Trophoblast cell (in vitro differentiated cells and primary cell): Measurements from ENCODE around the gene RAB6B.
A peak's percentile ranks its signal among the peaks of the same experiment; 100 is the strongest.

ENCODE experiments used
- DNase-seq, 2 donors: peaks; one replicate each; pipeline ENCODE4 v3.0.0-alpha.2; 2016
- H2AFZ ChIP-seq: 2 replicates; pipeline ENCODE4 v1.6.1; 2013; ENCODE audit warnings: low read length, moderate library complexity, mild to moderate bottlenecking; ENCODE audit not compliant: insufficient read depth, poor library complexity
- H2AK5ac ChIP-seq: 2 replicates; pipeline ENCODE4 v1.6.1; 2013; ENCODE audit warnings: mild to moderate bottlenecking, low read length
- H2BK120ac ChIP-seq: 2 replicates; pipeline ENCODE4 v1.6.1; 2013; ENCODE audit warnings: low read length, mild to moderate bottlenecking, moderate library complexity; ENCODE audit not compliant: insufficient read depth, poor library complexity
- H2BK12ac ChIP-seq: 2 replicates; pipeline ENCODE4 v1.6.1; 2013; ENCODE audit warnings: mild to moderate bottlenecking, low read length, moderate library complexity
- H2BK5ac ChIP-seq: 2 replicates; pipeline ENCODE4 v1.6.1; 2013; ENCODE audit warnings: low read length, low read depth, moderate library complexity, mild to moderate bottlenecking; ENCODE audit not compliant: poor library complexity
- H3K14ac ChIP-seq: 2 replicates; pipeline ENCODE4 v1.6.1; 2013; ENCODE audit warnings: mild to moderate bottlenecking, low read length
- H3K18ac ChIP-seq: 2 replicates; pipeline ENCODE4 v1.6.1; 2013; ENCODE audit warnings: mild to moderate bottlenecking, low read length
- H3K23ac ChIP-seq: 2 replicates; pipeline ENCODE4 v1.6.1; 2013; ENCODE audit warnings: low read length
- H3K27ac ChIP-seq: 2 replicates; pipeline ENCODE4 v1.5.1; 2013; ENCODE audit warnings: low read depth, mild to moderate bottlenecking, inconsistent platforms, low read length, moderate library complexity
- H3K27me3 ChIP-seq: 2 replicates; pipeline ENCODE4 v1.6.1; 2013; ENCODE audit warnings: inconsistent platforms, mild to moderate bottlenecking, low read length, moderate library complexity; ENCODE audit not compliant: insufficient read depth
- H3K36me3 ChIP-seq, 2 experiments: 1 replicate in 1 of 2; 2 replicates in 1 of 2; pipeline ENCODE4 v1.6.1; 2013; ENCODE audit warnings: low read length in 2 of 2, mild to moderate bottlenecking in 2 of 2, moderate library complexity in 1 of 2; ENCODE audit not compliant: insufficient read depth in 2 of 2, control insufficient read depth in 1 of 2
- H3K4ac ChIP-seq: 2 replicates; pipeline ENCODE4 v1.6.1; 2013; ENCODE audit warnings: low read depth, mild to moderate bottlenecking, low read length, moderate library complexity
- H3K4me1 ChIP-seq, 2 experiments: 1 replicate in 1 of 2; 2 replicates in 1 of 2; pipeline ENCODE4 v1.6.1; 2013; ENCODE audit warnings: low read length in 2 of 2, mild to moderate bottlenecking in 2 of 2, moderate library complexity in 1 of 2; ENCODE audit not compliant: insufficient read depth in 2 of 2, control insufficient read depth in 1 of 2
- H3K4me2 ChIP-seq: 2 replicates; pipeline ENCODE4 v1.6.1; 2013; ENCODE audit warnings: inconsistent platforms, mild to moderate bottlenecking, low read length, moderate library complexity
- H3K4me3 ChIP-seq: 2 replicates; pipeline ENCODE4 v1.5.1; 2013; ENCODE audit warnings: mild to moderate bottlenecking, low read depth, low read length, inconsistent platforms
- H3K79me1 ChIP-seq: one replicate; pipeline ENCODE4 v1.6.1; 2013; ENCODE audit warnings: low read length
- H3K79me2 ChIP-seq: 2 replicates; pipeline ENCODE4 v1.6.1; 2013; ENCODE audit warnings: low read length, mild to moderate bottlenecking; ENCODE audit not compliant: control insufficient read depth, insufficient read depth, poor library complexity
- H3K9ac ChIP-seq: 2 replicates; pipeline ENCODE4 v1.6.1; 2013; ENCODE audit warnings: mild to moderate bottlenecking, low read length
- H3K9me3 ChIP-seq: 2 replicates; pipeline ENCODE4 v1.6.1; 2013; ENCODE audit warnings: low read depth, mild to moderate bottlenecking, control low read depth, inconsistent platforms, low read length; ENCODE audit not compliant: insufficient read depth
- H4K12ac ChIP-seq: 2 replicates; pipeline ENCODE4 v1.6.1; 2013; ENCODE audit warnings: low read depth, mild to moderate bottlenecking, low read length, moderate library complexity
- H4K8ac ChIP-seq: 2 replicates; pipeline ENCODE4 v1.6.1; 2013; ENCODE audit warnings: low read depth, mild to moderate bottlenecking, low read length, moderate library complexity
- H4K91ac ChIP-seq: one replicate; pipeline ENCODE4 v1.6.1; 2013; ENCODE audit warnings: low read depth, mild to moderate bottlenecking, low read length, moderate library complexity
- WGBS: extraction: QIAGEN DNeasy Blood & Tissue Kit; methylation state at CpG from one replicate; pipeline ENCODE4 v1.1.7; 2013; ENCODE audit warnings: missing lambda C conversion rate; ENCODE audit not compliant: insufficient read length, insufficient coverage; ENCODE audit errors: extremely low coverage; 5-methylcytosine and 5-hydroxymethylcytosine counted together

The RAB6B gene

GRCh38 chr3:133833267-133833666 lies 62.4 kb downstream of the RAB6B start:
- no CpG with 5 or more reads among the region's 5 CpGs for WGBS
- Histone ChIP-seq H3K18ac (no peak overlapping the region), H2AFZ (no peak overlapping the region), H3K4ac (no peak overlapping the region), H3K79me1 (no peaks in the 10 kb centered on the region), H2BK12ac (no peak overlapping the region), H2BK120ac (no peak overlapping the region), H4K8ac (no peak overlapping the region), H2BK5ac (no peak overlapping the region), H4K91ac (no peak overlapping the region), H3K9me3 (peaks cover 5% of the 10 kb centered on the region), H3K4me2 (no peak overlapping the region), H3K14ac (no peak overlapping the region), H3K23ac (no peak overlapping the region), H4K12ac (no peak overlapping the region), H3K9ac (no peak overlapping the region), H3K4me1 (no peaks in the 10 kb centered on the region), H3K4me3 (no peak overlapping the region), H3K36me3 (no peaks in the 10 kb centered on the region), H2AK5ac (no peak overlapping the region), H3K27ac (no peak overlapping the region), H3K79me2 (no peaks in the 10 kb centered on the region), H3K27me3 (no peaks in the 10 kb centered on the region)
- no peak for DNase-seq

GRCh38 chr3:133832802-133833144 lies 62.9 kb downstream of the RAB6B start:
- peak; percentile 35 to 66 for DNase-seq
- no peaks in the 10 kb centered on the region for H3K4me1 ChIP-seq
- H3K9me3 ChIP-seq = peaks cover 5% of the 10 kb centered on the region
- H3K4ac ChIP-seq = no peak overlapping the region
- no peak overlapping the region for H3K23ac ChIP-seq
- H3K9ac ChIP-seq = no peak overlapping the region
- H3K14ac ChIP-seq = no peak overlapping the region
- H3K27ac ChIP-seq = no peak overlapping the region
- H3K4me3 ChIP-seq = peak overlapping the region; percentile 33
- no peaks in the 10 kb centered on the region for H3K79me2 ChIP-seq
- no CpG with 5 or more reads among the region's 10 CpGs for WGBS
- H3K36me3 ChIP-seq = no peaks in the 10 kb centered on the region
- H3K18ac ChIP-seq = no peak overlapping the region
- H2AFZ ChIP-seq = no peak overlapping the region
- H3K27me3 ChIP-seq = no peaks in the 10 kb centered on the region
- H3K79me1 ChIP-seq = no peaks in the 10 kb centered on the region
- H4K12ac ChIP-seq = no peak overlapping the region
- no peak overlapping the region for H4K8ac ChIP-seq
- H3K4me2 ChIP-seq = no peak overlapping the region
- H2AK5ac ChIP-seq = no peak overlapping the region
- H2BK5ac ChIP-seq = no peak overlapping the region
- H2BK12ac ChIP-seq = no peak overlapping the region
- H4K91ac ChIP-seq = no peak overlapping the region
- no peak overlapping the region for H2BK120ac ChIP-seq

- Histone ChIP-seq H3K14ac (no peak overlapping the region), H3K4me3 (no peak overlapping the region), H4K91ac (no peak overlapping the region), H3K9me3 (peaks cover 5% of the 10 kb centered on the region), H4K12ac (no peak overlapping the region), H3K4me1 (no peaks in the 10 kb centered on the region), H3K23ac (no peak overlapping the region), H2AFZ (no peak overlapping the region), H3K18ac (no peak overlapping the region), H2BK120ac (no peak overlapping the region), H4K8ac (no peak overlapping the region), H3K27me3 (no peaks in the 10 kb centered on the region), H3K4ac (no peak overlapping the region), H3K27ac (no peak overlapping the region), H3K79me1 (no peaks in the 10 kb centered on the region), H3K36me3 (no peaks in the 10 kb centered on the region), H2BK12ac (no peak overlapping the region), H3K79me2 (no peaks in the 10 kb centered on the region), H3K4me2 (no peak overlapping the region), H2AK5ac (no peak overlapping the region), H3K9ac (no peak overlapping the region), H2BK5ac (no peak overlapping the region)
- WGBS = no CpG with 5 or more reads among the region's 13 CpGs
- DNase-seq = no peak
These were observed 63.5 kb downstream of the RAB6B start for GRCh38 chr3:133831966-133832801.

GRCh38 chr3:133830071-133830470 lies 65.6 kb downstream of the RAB6B start:
- no peak for DNase-seq
- Histone ChIP-seq H3K27ac (no peak overlapping the region), H2AK5ac (no peak overlapping the region), H3K4me1 (no peaks in the 10 kb centered on the region), H3K9me3 (peaks cover 2% of the 10 kb centered on the region), H2BK5ac (no peak overlapping the region), H2BK12ac (no peak overlapping the region), H3K4ac (no peak overlapping the region), H4K91ac (no peak overlapping the region), H2BK120ac (no peak overlapping the region), H4K8ac (no peak overlapping the region), H3K79me2 (no peaks in the 10 kb centered on the region), H3K36me3 (no peaks in the 10 kb centered on the region), H2AFZ (no peak overlapping the region), H3K18ac (no peak overlapping the region), H3K4me2 (no peak overlapping the region), H3K27me3 (no peaks in the 10 kb centered on the region), H3K4me3 (no peak overlapping the region), H4K12ac (no peak overlapping the region), H3K79me1 (no peaks in the 10 kb centered on the region), H3K23ac (no peak overlapping the region), H3K14ac (no peak overlapping the region), H3K9ac (no peak overlapping the region)
- WGBS = no CpG with 5 or more reads among the region's 3 CpGs
